Activated CD4-positive, alpha-beta T cell treated with anti-CD3 and anti-CD28 coated beads, Interleukin-2, Interleukin-6, amounts not matched to agents 100 ng/mL and 50 ng/mL, durations not matched to agents 16 hours and 8 hours (primary cell): ENCODE measurements around the gene CCRL2.
"Not testable (repeated sequence)": the region's sequence is repeated elsewhere in the genome, so short reads cannot be mapped to it uniquely, and the experiment has no call there.

Experiments used
- DNase-seq: peaks from one replicate; pipeline ENCODE4 v3.0.0-alpha.2; 2020

Gene CCRL2

GRCh38 chr3:46380471-46381221, 26.4 kb upstream of the CCRL2 start:
- DNase-seq = no peak

- DNase-seq = no peak
These were observed 25.4 kb upstream of the CCRL2 start for GRCh38 chr3:46381625-46382024.

- DNase-seq = no peak
These were observed 23.7 kb upstream of the CCRL2 start for GRCh38 chr3:46383211-46383950.

- DNase-seq = no peak
These were observed 23.1 kb upstream of the CCRL2 start for GRCh38 chr3:46383951-46384330.

GRCh38 chr3:46386205-46386604, 20.9 kb upstream of the CCRL2 start:
- no peak for DNase-seq

GRCh38 chr3:46388847-46389246, 18.2 kb upstream of the CCRL2 start:
- not testable (repeated sequence) for DNase-seq

- no peak for DNase-seq
These were observed 17.8 kb upstream of the CCRL2 start for GRCh38 chr3:46389306-46389705.

- not testable (repeated sequence) for DNase-seq
These were observed 15.5 kb upstream of the CCRL2 start for GRCh38 chr3:46391526-46391925.

- DNase-seq = no peak
These were observed 14.0 kb upstream of the CCRL2 start for GRCh38 chr3:46393011-46393410.

- no peak for DNase-seq
These were observed 13.3 kb upstream of the CCRL2 start for GRCh38 chr3:46393554-46394434.

- no peak for DNase-seq
These were observed 11.8 kb upstream of the CCRL2 start for GRCh38 chr3:46395210-46395661.

GRCh38 chr3:46395766-46396530, 11.1 kb upstream of the CCRL2 start:
- no peak for DNase-seq

- no peak for DNase-seq
These were observed 9.9 kb upstream of the CCRL2 start for GRCh38 chr3:46397111-46397510.

- no peak for DNase-seq
These were observed 8.7 kb upstream of the CCRL2 start for GRCh38 chr3:46398186-46398955.

GRCh38 chr3:46399098-46399497, 8.0 kb upstream of the CCRL2 start:
- DNase-seq = no peak

GRCh38 chr3:46399557-46399956, 7.5 kb upstream of the CCRL2 start:
- no peak for DNase-seq

GRCh38 chr3:46400000-46400734, 6.9 kb upstream of the CCRL2 start:
- DNase-seq = no peak

- no peak for DNase-seq
These were observed 6.2 kb upstream of the CCRL2 start for GRCh38 chr3:46400846-46401245.

GRCh38 chr3:46401579-46401978, 5.5 kb upstream of the CCRL2 start:
- no peak for DNase-seq

GRCh38 chr3:46402902-46403301, 4.2 kb upstream of the CCRL2 start:
- not testable (repeated sequence) for DNase-seq
